ENCODE measurements around the gene SVBP. TPM values are rescaled to one million over a fixed set of nuclear protein-coding genes. Genes with fewer than 3 reads are reported as not detected.
A peak's percentile ranks its signal among the peaks of the same experiment; 100 is the strongest.

SVBP gene
- total RNA-seq, 1 donor: 17.0 TPM

DNA sequence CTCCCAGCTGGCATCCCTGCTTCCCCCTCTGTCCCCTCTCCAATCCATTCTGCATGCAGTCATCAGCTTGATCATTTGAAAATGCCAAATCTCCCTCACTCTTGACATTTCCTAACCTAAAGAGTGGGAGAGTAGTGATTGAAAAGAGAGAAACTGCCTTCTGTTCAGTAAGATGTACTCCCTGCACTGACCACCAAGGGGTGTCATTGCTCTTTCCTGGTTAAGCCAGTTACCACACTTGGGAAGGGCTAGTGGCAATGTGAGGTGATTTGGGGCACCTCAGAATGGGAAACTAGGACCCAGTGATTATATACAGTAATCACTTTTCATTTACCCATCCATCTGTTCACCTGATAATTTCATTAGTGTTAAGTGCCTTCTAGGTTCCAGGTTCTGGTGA lies 39.3 kb downstream of the SVBP start:
- peak; percentile 89 for DNase-seq (ENCODE audit: insufficient read length, low spot score, missing footprints)
- H3K27me3 ChIP-seq (ENCODE audit: insufficient read depth, low read length): no peaks in the 10 kb centered on the region
- no peak overlapping the region for H3K4me2 ChIP-seq (ENCODE audit: insufficient read depth, low read length)
- H4K20me1 ChIP-seq (ENCODE audit: insufficient read depth, low read length): peaks cover 8% of the 10 kb centered on the region
- H2AFZ ChIP-seq (ENCODE audit: low read length): no peak overlapping the region
- peaks cover 43% of the 10 kb centered on the region for H3K36me3 ChIP-seq (ENCODE audit: insufficient read depth, low read length)
- H3K27ac ChIP-seq (ENCODE audit: low read depth, low read length): no peak overlapping the region
- peaks cover 3% of the 10 kb centered on the region for H3K79me2 ChIP-seq (ENCODE audit: insufficient read depth, low read length)
- TF ChIP-seq, protein P1, sequence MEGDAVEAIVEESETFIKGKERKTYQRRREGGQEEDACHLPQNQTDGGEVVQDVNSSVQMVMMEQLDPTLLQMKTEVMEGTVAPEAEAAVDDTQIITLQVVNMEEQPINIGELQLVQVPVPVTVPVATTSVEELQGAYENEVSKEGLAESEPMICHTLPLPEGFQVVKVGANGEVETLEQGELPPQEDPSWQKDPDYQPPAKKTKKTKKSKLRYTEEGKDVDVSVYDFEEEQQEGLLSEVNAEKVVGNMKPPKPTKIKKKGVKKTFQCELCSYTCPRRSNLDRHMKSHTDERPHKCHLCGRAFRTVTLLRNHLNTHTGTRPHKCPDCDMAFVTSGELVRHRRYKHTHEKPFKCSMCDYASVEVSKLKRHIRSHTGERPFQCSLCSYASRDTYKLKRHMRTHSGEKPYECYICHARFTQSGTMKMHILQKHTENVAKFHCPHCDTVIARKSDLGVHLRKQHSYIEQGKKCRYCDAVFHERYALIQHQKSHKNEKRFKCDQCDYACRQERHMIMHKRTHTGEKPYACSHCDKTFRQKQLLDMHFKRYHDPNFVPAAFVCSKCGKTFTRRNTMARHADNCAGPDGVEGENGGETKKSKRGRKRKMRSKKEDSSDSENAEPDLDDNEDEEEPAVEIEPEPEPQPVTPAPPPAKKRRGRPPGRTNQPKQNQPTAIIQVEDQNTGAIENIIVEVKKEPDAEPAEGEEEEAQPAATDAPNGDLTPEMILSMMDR (IDR thresholded peaks at IDR 0.05; ENCODE audit: extremely low read depth, low read depth, low read length): peak; percentile 72
- H3K4me1 ChIP-seq (ENCODE audit: insufficient read depth, low read length): no peaks in the 10 kb centered on the region
- H3K9me3 ChIP-seq (ENCODE audit: low read depth, low read length): no peaks in the 10 kb centered on the region
- no peak overlapping the region for H3K4me3 ChIP-seq (ENCODE audit: insufficient read depth, low read length)

DNA sequence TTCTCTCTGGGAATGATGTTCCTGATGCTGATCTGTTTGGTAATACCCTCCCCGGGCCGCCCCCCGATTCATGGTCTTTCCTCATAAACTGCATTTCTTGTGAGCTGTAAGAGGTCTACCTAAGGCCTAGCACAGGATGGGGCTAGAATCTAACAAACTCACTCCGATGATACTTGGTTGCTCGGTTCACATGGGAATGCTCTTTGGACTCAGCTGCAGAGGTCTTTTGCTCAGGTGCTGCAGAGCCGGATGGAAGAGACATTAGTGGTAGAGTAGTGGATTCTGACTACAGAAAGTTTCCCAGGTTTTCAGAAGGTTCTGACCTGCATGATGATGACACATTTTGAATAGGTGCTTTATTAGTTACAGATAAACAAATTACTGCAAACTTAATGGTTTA lies 40.7 kb downstream of the SVBP start:
- Histone ChIP-seq H3K4me3 (ENCODE audit: insufficient read depth, low read length) (no peak overlapping the region), H3K27me3 (ENCODE audit: insufficient read depth, low read length) (no peaks in the 10 kb centered on the region), H3K4me2 (ENCODE audit: insufficient read depth, low read length) (no peak overlapping the region), H3K4me1 (ENCODE audit: insufficient read depth, low read length) (no peaks in the 10 kb centered on the region), H3K36me3 (ENCODE audit: insufficient read depth, low read length) (peaks cover 47% of the 10 kb centered on the region), H3K79me2 (ENCODE audit: insufficient read depth, low read length) (peaks cover 14% of the 10 kb centered on the region), H2AFZ (ENCODE audit: low read length) (no peak overlapping the region), H3K27ac (ENCODE audit: low read depth, low read length) (no peak overlapping the region), H3K9me3 (ENCODE audit: low read depth, low read length) (no peaks in the 10 kb centered on the region), H4K20me1 (ENCODE audit: insufficient read depth, low read length) (peaks cover 13% of the 10 kb centered on the region)
- TF ChIP-seq, protein P1 (IDR thresholded peaks at IDR 0.05; ENCODE audit: extremely low read depth, low read depth, low read length): no peak
- no peak for DNase-seq (ENCODE audit: insufficient read length, low spot score, missing footprints)

DNA sequence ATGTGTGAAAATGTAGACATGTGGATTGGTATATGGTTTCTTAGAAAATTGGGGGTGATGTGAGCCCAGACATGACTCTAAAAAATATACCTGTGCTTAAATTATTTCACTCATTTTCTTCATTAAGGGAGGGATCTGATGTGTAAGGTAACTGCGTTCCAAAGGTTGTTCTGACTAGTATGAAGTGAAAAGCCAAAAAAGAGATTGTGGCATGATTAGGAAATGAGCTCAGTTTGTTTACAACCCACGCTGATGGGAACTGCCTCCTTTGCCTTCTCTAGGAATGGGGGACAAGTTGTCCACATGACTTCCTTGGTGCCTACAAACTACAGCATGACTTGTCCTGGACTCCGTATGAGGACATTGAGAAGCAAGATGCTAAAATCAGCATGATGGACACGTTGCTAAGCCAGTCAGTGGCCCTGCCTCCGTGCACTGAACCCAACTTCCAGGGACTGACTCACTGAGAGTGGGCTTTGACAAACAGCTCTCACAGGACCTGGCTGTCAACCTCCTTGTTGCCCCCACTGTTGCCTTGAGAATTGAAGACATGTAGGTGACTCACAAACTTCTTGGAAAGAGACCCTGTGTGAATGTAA lies 42.2 kb downstream of the SVBP start:
- peaks cover 27% of the 10 kb centered on the region for H3K79me2 ChIP-seq (ENCODE audit: insufficient read depth, low read length)
- TF ChIP-seq, protein P1 (IDR thresholded peaks at IDR 0.05; ENCODE audit: extremely low read depth, low read depth, low read length): no peak
- no peaks in the 10 kb centered on the region for H3K9me3 ChIP-seq (ENCODE audit: low read depth, low read length)

DNA sequence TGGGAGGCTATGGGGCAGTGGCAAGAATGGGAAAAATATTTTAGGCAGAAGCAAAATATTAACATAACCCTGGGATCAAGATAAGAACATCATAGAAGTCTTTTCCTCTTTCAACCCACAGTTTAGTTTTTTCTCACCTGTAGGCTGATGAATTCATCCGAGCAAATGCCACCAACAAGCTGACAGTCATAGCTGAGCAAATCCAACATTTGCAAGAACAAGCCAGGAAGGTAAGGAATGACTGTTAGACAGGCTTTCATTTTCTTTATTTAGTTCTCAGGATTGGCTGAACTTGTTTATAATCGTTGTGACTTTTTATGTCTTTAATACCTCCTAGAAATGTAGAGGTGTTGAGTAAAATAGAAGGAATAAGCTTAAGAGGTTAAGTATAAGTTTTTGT lies 43.8 kb downstream of the SVBP start:
- H3K27me3 ChIP-seq (ENCODE audit: insufficient read depth, low read length): no peaks in the 10 kb centered on the region
- no peak for DNase-seq (ENCODE audit: insufficient read length, low spot score, missing footprints)
- no peak overlapping the region for H3K4me2 ChIP-seq (ENCODE audit: insufficient read depth, low read length)
- H2AFZ ChIP-seq (ENCODE audit: low read length): no peak overlapping the region
- TF ChIP-seq, protein P1 (IDR thresholded peaks at IDR 0.05; ENCODE audit: extremely low read depth, low read depth, low read length): no peak
- H3K9me3 ChIP-seq (ENCODE audit: low read depth, low read length): no peaks in the 10 kb centered on the region
- no peak overlapping the region for H3K27ac ChIP-seq (ENCODE audit: low read depth, low read length)
- no peak overlapping the region for H3K4me3 ChIP-seq (ENCODE audit: insufficient read depth, low read length)
- peaks cover 43% of the 10 kb centered on the region for H3K79me2 ChIP-seq (ENCODE audit: insufficient read depth, low read length)
- H3K4me1 ChIP-seq (ENCODE audit: insufficient read depth, low read length): peaks cover under 1% of the 10 kb centered on the region
- peaks cover 13% of the 10 kb centered on the region for H4K20me1 ChIP-seq (ENCODE audit: insufficient read depth, low read length)
- H3K36me3 ChIP-seq (ENCODE audit: insufficient read depth, low read length): peaks cover 35% of the 10 kb centered on the region

More for the DNA sequence above, 42.2 kb downstream of the SVBP start:
- no peak overlapping the region for H2AFZ ChIP-seq (ENCODE audit: low read length)
- no peak overlapping the region for H3K27ac ChIP-seq (ENCODE audit: low read depth, low read length)
- H3K4me2 ChIP-seq (ENCODE audit: insufficient read depth, low read length): no peak overlapping the region
- H3K36me3 ChIP-seq (ENCODE audit: insufficient read depth, low read length): peaks cover 40% of the 10 kb centered on the region
- DNase-seq (ENCODE audit: insufficient read length, low spot score, missing footprints): no peak
- peaks cover 13% of the 10 kb centered on the region for H4K20me1 ChIP-seq (ENCODE audit: insufficient read depth, low read length)
- no peaks in the 10 kb centered on the region for H3K27me3 ChIP-seq (ENCODE audit: insufficient read depth, low read length)
- H3K4me1 ChIP-seq (ENCODE audit: insufficient read depth, low read length): no peaks in the 10 kb centered on the region
- no peak overlapping the region for H3K4me3 ChIP-seq (ENCODE audit: insufficient read depth, low read length)

Measured in osteoblast (primary cell).